Measurements from ENCODE around the gene GAB2. TPM values are rescaled to one million over a fixed set of nuclear protein-coding genes. Genes with fewer than 3 reads are reported as not detected.

The GAB2 gene
- total and polyA plus RNA-seq, 10 of the 15 experiments (the other 5 are each of a cell fraction or from before 2014, with no cell fraction given) = 0.69 to 12.6 (median 3.8) TPM

GRCh38 chr11:78415338-78415737 lies 2.3 kb downstream of the GAB2 start:
- ChIA-PET RAD21 (ENCODE audit: unreplicated experiment) (interaction anchor here (0.9 to 5.7 kb wide), 13 partner anchors 9 to 188 kb away, joined by 3 to 137 read pairs (median 6); partner anchors contain the start of gene NARS2), POLR2A (interaction anchor here (1.1 to 2.9 kb wide), 2 partner anchors 150 to 152 kb away, joined by 3 to 15 read pairs; no protein-coding TSS in a partner anchor), CTCF (interaction anchor here (0.6 to 11.9 kb wide), 27 partner anchors 9 to 300 kb away, joined by 3 to 280 read pairs (median 4); partner anchors contain the start of gene NARS2), SMC1A (ENCODE audit: uncharacterized antibody, unreplicated experiment) (interaction anchor here (0.6 to 7.1 kb wide), 19 partner anchors 10 to 416 kb away, joined by 3 to 108 read pairs (median 5); partner anchors contain the start of gene NARS2)
- Histone ChIP-seq H4K20me1 (ENCODE audit: control insufficient read depth, insufficient read depth) (no peaks in the 10 kb centered on the region), H3K79me2 (ENCODE audit: control insufficient read depth, insufficient read depth, low read length) (no peaks in the 10 kb centered on the region), H3K4me3 (no peak overlapping the region), H3K36me3 (ENCODE audit: control insufficient read depth in 2 of 2, insufficient read depth in 2 of 2, low read length in 1 of 2) (no peaks in the 10 kb centered on the region), H3K27ac (ENCODE audit: control insufficient read depth, insufficient read depth) (no peak overlapping the region), H3K4me1 (ENCODE audit: control insufficient read depth, insufficient read depth, low read length) (peaks cover 12% of the 10 kb centered on the region), H3K4me2 (ENCODE audit: control insufficient read depth, insufficient read depth) (peak overlapping the region; percentile 26), H3K9me3 (replicated peaks; ENCODE audit: control insufficient read depth, insufficient read depth, low read length) (no peaks in the 10 kb centered on the region), H2AFZ (ENCODE audit: control insufficient read depth, low read depth, low read length) (peak overlapping the region; percentile 3), H3K9ac (ENCODE audit: control insufficient read depth, insufficient read depth, low read length) (no peak overlapping the region), H3K27me3 (replicated peaks in 1 of 2; ENCODE audit: control insufficient read depth in 2 of 2, insufficient read depth in 2 of 2, low read length in 1 of 2) (no peaks in the 10 kb centered on the region)
- no TSS peak for BruUV-seq (replicated peaks)
- TF ChIP-seq SP1 (IDR thresholded peaks at IDR 0.05; ENCODE audit: low read depth, low read length) (no peak), RAD21 (IDR thresholded peaks at IDR 0.05; ENCODE audit: insufficient read depth, low read depth, low read length) (peak; percentile 25; the same call in 1 of the 2 replicates), SUPT20H (IDR thresholded peaks at IDR 0.05; ENCODE audit: borderline replicate concordance, control insufficient read depth, low read depth, low read length) (no peak), IKZF2 (IDR thresholded peaks at IDR 0.05) (0 out of 4 replicates have a peak, but pooled peaks of 1 of the 2 experiments have one; percentile 26), ATF3 (IDR thresholded peaks at IDR 0.05; ENCODE audit: borderline replicate concordance, extremely low read depth, low read depth, low read length) (no peak), CREM (IDR thresholded peaks at IDR 0.05; ENCODE audit: low read depth) (0 out of 2 replicates have a peak, but pooled peaks have one; percentile 33), JUNB (IDR thresholded peaks at IDR 0.05) (peak; percentile 75), NFIC (IDR thresholded peaks at IDR 0.05; ENCODE audit: low read depth, low read length) (0 out of 2 replicates have a peak, but pooled peaks have one; percentile 45), EED (IDR thresholded peaks at IDR 0.05; ENCODE audit: low read depth) (peak; percentile 79), SUZ12 (IDR thresholded peaks at IDR 0.05; ENCODE audit: unreplicated experiment) (no peak), RB1 (IDR thresholded peaks at IDR 0.05; ENCODE audit: borderline replicate concordance) (no peak), MEF2B (IDR thresholded peaks at IDR 0.05; ENCODE audit: partially characterized antibody, poor library complexity, severe bottlenecking) (peak; percentile 56), USF2 (IDR thresholded peaks at IDR 0.05; ENCODE audit: borderline replicate concordance, low read depth, low read length) (no peak), CEBPB (IDR thresholded peaks at IDR 0.05; ENCODE audit: borderline replicate concordance in 1 of 2, low read depth in 2 of 2, low read length in 2 of 2) (no peak), EP300 (IDR thresholded peaks at IDR 0.05; ENCODE audit: borderline replicate concordance in 1 of 2, control insufficient read depth in 1 of 2, low read depth in 2 of 2, low read length in 2 of 2) (no peak), ZNF592 (IDR thresholded peaks at IDR 0.05) (no peak)
- FAIRE-seq (no peak), ATAC-seq (peak; percentile 20), DNase-seq (ENCODE audit: low read depth, low spot score) (no peak)
- in situ Hi-C loops (cut with MboI) = loop anchor here (5.0 kb wide), 1 partner anchor 147 kb away; no protein-coding TSS in a partner anchor
- intact Hi-C loops (cut with micrococcal nuclease; ENCODE audit: unreplicated experiment) = loop anchor here (5.0 kb wide), 1 partner anchor 103 kb away; no protein-coding TSS in a partner anchor
- 5% methylated on average over 4 of the region's 4 CpGs for WGBS (ENCODE audit: insufficient coverage, insufficient replicate concordance, low lambda C conversion rate, missing lambda C conversion rate)
